ENCODE measurements around the gene KRT7. TPM values are rescaled to one million over a fixed set of nuclear protein-coding genes. Genes with fewer than 3 reads are reported as not detected.

Gene KRT7
- total and polyA plus RNA-seq, 8 donors = 15.2 to 1,968 (median 28.2) TPM

GRCh38 chr12:52271158-52271557, 38.1 kb downstream of the KRT7 start:
- no peak overlapping the region for H3K4me3 ChIP-seq
- H3K27me3 ChIP-seq = peaks cover 0 to 27% of the 10 kb centered on the region in 2 donors
- H3K4me1 ChIP-seq = no peaks in the 10 kb centered on the region
- H3K36me3 ChIP-seq = no peaks in the 10 kb centered on the region
- intact Hi-C loops (cut with DNase I) = no loop called here
- no peak for TF ChIP-seq CTCF (IDR thresholded peaks at IDR 0.05)
- H3K9me3 ChIP-seq = no peaks in the 10 kb centered on the region
- ATAC-seq = no peak
- no peak for DNase-seq
- H3K27ac ChIP-seq = no peak overlapping the region

GRCh38 chr12:52274521-52275120, 41.6 kb downstream of the KRT7 start, which contains the start of gene KRT86:
TSS of gene KRT86 (plus strand) at chr12:52274645. CDS start at chr12:52301917, 27,272 bp downstream.
- no peak for DNase-seq
- intact Hi-C loops (cut with DNase I) = no loop called here

GRCh38 chr12:52275686-52276085, 42.6 kb downstream of the KRT7 start:
- Histone ChIP-seq H3K9me3 (no peaks in the 10 kb centered on the region), H3K27me3 (peaks cover 0 to 37% of the 10 kb centered on the region in 2 donors), H3K27ac (no peak overlapping the region), H3K4me3 (no peak overlapping the region), H3K4me1 (peaks cover 10 to 21% of the 10 kb centered on the region in 2 donors), H3K36me3 (no peaks in the 10 kb centered on the region)
- intact Hi-C loops (cut with DNase I) = no loop called here
- no peak for TF ChIP-seq CTCF (IDR thresholded peaks at IDR 0.05)
- ATAC-seq (no peak), DNase-seq (no peak)

More at GRCh38 chr12:52274521-52275120, 41.6 kb downstream of the KRT7 start, which contains the start of gene KRT86:
- no peak for TF ChIP-seq CTCF (IDR thresholded peaks at IDR 0.05)
- Histone ChIP-seq H3K27ac (no peak within 1 kb of the TSS), H3K4me3 (no peak within 1 kb of the TSS), H3K4me1 (peaks cover 6 to 11% of the 10 kb centered on the region in 2 donors), H3K27me3 (peaks cover 0 to 44% of the 10 kb centered on the region in 2 donors), H3K9me3 (no peaks in the 10 kb centered on the region), H3K36me3 (no peaks in the 10 kb centered on the region)
- no peak for ATAC-seq

- no peaks in the 10 kb centered on the region for H3K9me3 ChIP-seq
- no peaks in the 10 kb centered on the region for H3K36me3 ChIP-seq
- peaks cover 0 to 32% of the 10 kb centered on the region in 2 donors for H3K27me3 ChIP-seq
- TF ChIP-seq CTCF (IDR thresholded peaks at IDR 0.05) = no peak
- ATAC-seq (no peak), DNase-seq (peak in 1 of 4 donors; percentile 38)
- no peak overlapping the region for H3K27ac ChIP-seq
- H3K4me3 ChIP-seq = no peak overlapping the region
- peaks cover 20 to 29% of the 10 kb centered on the region in 2 donors for H3K4me1 ChIP-seq
- intact Hi-C loops (cut with DNase I) = no loop called here
These were observed 44.6 kb downstream of the KRT7 start for GRCh38 chr12:52277486-52278245.

All from left lung (tissue), 10 donors.